GM18499 (cell line): ENCODE data around the gene SCN1B.
"Not testable (repeated sequence)": the region's sequence is repeated elsewhere in the genome, so short reads cannot be mapped to it uniquely, and the experiment has no call there.

ENCODE experiments used
- ATAC-seq: cut with Tn5 transposase; IDR thresholded peaks from one replicate; pipeline ENCODE4 v1.9.1; 2021; ENCODE audit warnings: moderate number of reproducible peaks; ENCODE audit not compliant: insufficient read depth, unreplicated experiment

Gene SCN1B

GRCh38 chr19:35030257-35031071, at the start of gene SCN1B:
TSS of gene SCN1B (plus strand) at chr19:35030470. CDS start at chr19:35030821, 351 bp downstream.
- ATAC-seq = no peak

- no peak for ATAC-seq
Observed at GRCh38 chr19:34982275-34982674, 48.0 kb upstream of the SCN1B start.

- ATAC-seq = no peak
Observed at GRCh38 chr19:34983786-34984185, 46.5 kb upstream of the SCN1B start.

- ATAC-seq = no peak
Observed at GRCh38 chr19:34984287-34984686, 46.0 kb upstream of the SCN1B start.

- ATAC-seq = no peak
Observed at GRCh38 chr19:34985249-34986022, 44.8 kb upstream of the SCN1B start.

- ATAC-seq = no peak
Observed at GRCh38 chr19:34988119-34988518, 42.2 kb upstream of the SCN1B start.

- no peak for ATAC-seq
Observed at GRCh38 chr19:34989298-34989697, 41.0 kb upstream of the SCN1B start.

GRCh38 chr19:34990578-34991192, 39.6 kb upstream of the SCN1B start:
- ATAC-seq = no peak

GRCh38 chr19:34991542-34992333, 38.5 kb upstream of the SCN1B start:
- ATAC-seq = no peak

- not testable (repeated sequence) for ATAC-seq
Observed at GRCh38 chr19:34992582-34992981, 37.7 kb upstream of the SCN1B start.

GRCh38 chr19:34994286-34994642, 36.0 kb upstream of the SCN1B start:
- no peak for ATAC-seq

GRCh38 chr19:34994643-34995541, 35.4 kb upstream of the SCN1B start:
- no peak for ATAC-seq

GRCh38 chr19:34995551-34995950, 34.7 kb upstream of the SCN1B start:
- no peak for ATAC-seq

GRCh38 chr19:34997071-34997617, 33.1 kb upstream of the SCN1B start:
- ATAC-seq = no peak

- not testable (repeated sequence) for ATAC-seq
Observed at GRCh38 chr19:34998224-34998623, 32.0 kb upstream of the SCN1B start.

GRCh38 chr19:34998777-34999497, 31.3 kb upstream of the SCN1B start:
- ATAC-seq = no peak

GRCh38 chr19:34999498-35000337, 30.6 kb upstream of the SCN1B start, which contains the start of gene GRAMD1A:
TSS of gene GRAMD1A (plus strand) at chr19:35000323. CDS start at chr19:35000479, 156 bp downstream.
- no peak for ATAC-seq

GRCh38 chr19:35000338-35000646, 30.0 kb upstream of the SCN1B start:
- ATAC-seq = no peak
